Measurements from ENCODE around the gene NR5A2.

DNA sequence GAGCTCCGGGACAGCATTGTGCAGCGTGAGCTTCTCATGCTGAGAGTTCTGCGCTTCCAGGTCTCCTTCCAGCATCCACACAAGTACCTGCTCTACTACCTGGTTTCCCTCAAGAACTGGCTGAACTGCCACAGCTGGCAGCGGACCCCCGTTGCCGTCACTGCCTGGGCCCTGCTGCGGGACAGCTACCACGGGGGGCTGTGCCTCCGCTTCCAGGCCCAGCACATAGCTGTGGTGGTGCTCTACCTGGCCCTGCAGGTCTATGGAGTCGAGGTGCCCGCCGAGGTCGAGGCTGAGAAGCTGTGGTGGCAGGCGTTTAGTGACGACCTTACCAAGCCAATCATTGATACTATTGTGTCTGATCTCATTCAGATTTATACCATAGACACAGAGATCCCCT, 186.4 kb downstream of the NR5A2 start:
- TF ChIP-seq, protein P1, sequence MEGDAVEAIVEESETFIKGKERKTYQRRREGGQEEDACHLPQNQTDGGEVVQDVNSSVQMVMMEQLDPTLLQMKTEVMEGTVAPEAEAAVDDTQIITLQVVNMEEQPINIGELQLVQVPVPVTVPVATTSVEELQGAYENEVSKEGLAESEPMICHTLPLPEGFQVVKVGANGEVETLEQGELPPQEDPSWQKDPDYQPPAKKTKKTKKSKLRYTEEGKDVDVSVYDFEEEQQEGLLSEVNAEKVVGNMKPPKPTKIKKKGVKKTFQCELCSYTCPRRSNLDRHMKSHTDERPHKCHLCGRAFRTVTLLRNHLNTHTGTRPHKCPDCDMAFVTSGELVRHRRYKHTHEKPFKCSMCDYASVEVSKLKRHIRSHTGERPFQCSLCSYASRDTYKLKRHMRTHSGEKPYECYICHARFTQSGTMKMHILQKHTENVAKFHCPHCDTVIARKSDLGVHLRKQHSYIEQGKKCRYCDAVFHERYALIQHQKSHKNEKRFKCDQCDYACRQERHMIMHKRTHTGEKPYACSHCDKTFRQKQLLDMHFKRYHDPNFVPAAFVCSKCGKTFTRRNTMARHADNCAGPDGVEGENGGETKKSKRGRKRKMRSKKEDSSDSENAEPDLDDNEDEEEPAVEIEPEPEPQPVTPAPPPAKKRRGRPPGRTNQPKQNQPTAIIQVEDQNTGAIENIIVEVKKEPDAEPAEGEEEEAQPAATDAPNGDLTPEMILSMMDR (IDR thresholded peaks at IDR 0.05): no peak
- no peak for TF ChIP-seq POLR2A (IDR thresholded peaks at IDR 0.05)

Data from body of pancreas (tissue), 4 donors.